ENCODE results near the gene NRCAM.

NRCAM gene

GRCh38 chr7:108424013-108424412 is 32.2 kb downstream of the NRCAM start:
- no peak for DNase-seq (ENCODE audit: low spot score)

GRCh38 chr7:108423089-108423989 is 32.9 kb downstream of the NRCAM start:
- no peak for DNase-seq (ENCODE audit: low spot score)

- DNase-seq (ENCODE audit: low spot score), result no peak
Observed at GRCh38 chr7:108421720-108422331, 34.4 kb downstream of the NRCAM start.

- DNase-seq (ENCODE audit: low spot score), result no peak
Observed at GRCh38 chr7:108419961-108420908, 36.0 kb downstream of the NRCAM start.

- DNase-seq (ENCODE audit: low spot score), result no peak
Observed at GRCh38 chr7:108418946-108419345, 37.3 kb downstream of the NRCAM start.

- no peak for DNase-seq (ENCODE audit: low spot score)
Observed at GRCh38 chr7:108417926-108418325, 38.3 kb downstream of the NRCAM start.

- DNase-seq (ENCODE audit: low spot score), result no peak
Observed at GRCh38 chr7:108417144-108417543, 39.1 kb downstream of the NRCAM start.

- peak; percentile 45 for DNase-seq (ENCODE audit: low spot score)
Observed at GRCh38 chr7:108415821-108416536, 40.3 kb downstream of the NRCAM start.

GRCh38 chr7:108415084-108415483 is 41.2 kb downstream of the NRCAM start:
- no peak for DNase-seq (ENCODE audit: low spot score)

- no peak for DNase-seq (ENCODE audit: low spot score)
Observed at GRCh38 chr7:108413782-108414492, 42.3 kb downstream of the NRCAM start.

GRCh38 chr7:108413337-108413736 is 42.9 kb downstream of the NRCAM start:
- no peak for DNase-seq (ENCODE audit: low spot score)

GRCh38 chr7:108409146-108409545 is 47.1 kb downstream of the NRCAM start:
- no peak for DNase-seq (ENCODE audit: low spot score)

GRCh38 chr7:108408296-108408991 is 47.8 kb downstream of the NRCAM start:
- no peak for DNase-seq (ENCODE audit: low spot score)

- DNase-seq (ENCODE audit: low spot score), result no peak
Observed at GRCh38 chr7:108407676-108408075, 48.6 kb downstream of the NRCAM start.

GRCh38 chr7:108406222-108406890 is 49.9 kb downstream of the NRCAM start:
- DNase-seq (ENCODE audit: low spot score), result no peak

GRCh38 chr7:108404509-108405420 is 51.5 kb downstream of the NRCAM start:
- no peak for DNase-seq (ENCODE audit: low spot score)

GRCh38 chr7:108403597-108404217 is 52.5 kb downstream of the NRCAM start:
- no peak for DNase-seq (ENCODE audit: low spot score)

GRCh38 chr7:108402865-108403264 is 53.4 kb downstream of the NRCAM start:
- no peak for DNase-seq (ENCODE audit: low spot score)
